ENCODE data around the gene STRBP.

The STRBP gene

DNA sequence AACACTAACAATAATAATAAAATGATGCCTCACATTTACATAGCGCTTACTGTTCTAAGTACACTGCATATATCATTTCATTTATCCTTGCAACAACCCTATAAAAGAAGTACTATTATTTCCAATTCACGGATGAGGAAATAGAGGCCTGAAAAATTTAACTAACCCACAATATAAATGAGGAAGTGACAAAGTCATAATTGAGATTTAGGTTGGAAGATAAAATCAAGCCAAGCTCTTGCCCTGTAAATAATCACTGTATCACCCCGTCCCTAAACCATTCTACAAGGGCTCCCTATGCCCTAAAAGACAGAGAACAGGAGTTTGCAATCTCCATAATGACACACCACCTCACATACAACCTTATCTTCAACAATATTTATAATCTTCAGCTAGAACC, 49.6 kb downstream of the STRBP start:
- TF ChIP-seq CTCF (IDR thresholded peaks at IDR 0.05) = no peak
- intact Hi-C loops (cut with DNase I; ENCODE audit: low total_unique reads) = no loop called here
- Histone ChIP-seq H3K9me3 (no peaks in the 10 kb centered on the region), H3K4me3 (no peak overlapping the region), H3K27me3 (no peaks in the 10 kb centered on the region), H3K4me1 (no peaks in the 10 kb centered on the region), H3K36me3 (no peaks in the 10 kb centered on the region), H3K27ac (no peak overlapping the region)
- DNase-seq = no peak

- H3K36me3 ChIP-seq = no peaks in the 10 kb centered on the region
- no peak overlapping the region for H3K4me3 ChIP-seq
- H3K27me3 ChIP-seq = no peaks in the 10 kb centered on the region
- no peaks in the 10 kb centered on the region for H3K9me3 ChIP-seq
- DNase-seq = no peak
- no peak for TF ChIP-seq CTCF (IDR thresholded peaks at IDR 0.05)
- H3K27ac ChIP-seq = no peak overlapping the region
- intact Hi-C loops (cut with DNase I; ENCODE audit: low total_unique reads) = no loop called here
- H3K4me1 ChIP-seq = no peaks in the 10 kb centered on the region
Measured at GRCh38 chr9:123217128-123217654, 51.2 kb downstream of the STRBP start.

- Histone ChIP-seq H3K9me3 (no peaks in the 10 kb centered on the region), H3K27ac (no peak overlapping the region), H3K36me3 (no peaks in the 10 kb centered on the region), H3K27me3 (no peaks in the 10 kb centered on the region), H3K4me1 (no peaks in the 10 kb centered on the region), H3K4me3 (no peak overlapping the region)
- DNase-seq = no peak
- TF ChIP-seq CTCF (IDR thresholded peaks at IDR 0.05) = no peak
- intact Hi-C loops (cut with DNase I; ENCODE audit: low total_unique reads) = no loop called here
Measured at GRCh38 chr9:123216251-123216797, 52.1 kb downstream of the STRBP start.

- Histone ChIP-seq H3K9me3 (no peaks in the 10 kb centered on the region), H3K4me3 (no peak overlapping the region), H3K27ac (no peak overlapping the region), H3K27me3 (no peaks in the 10 kb centered on the region), H3K4me1 (no peaks in the 10 kb centered on the region), H3K36me3 (no peaks in the 10 kb centered on the region)
- no peak for DNase-seq
- no peak for TF ChIP-seq CTCF (IDR thresholded peaks at IDR 0.05)
- intact Hi-C loops (cut with DNase I; ENCODE audit: low total_unique reads) = no loop called here
Measured at GRCh38 chr9:123211081-123211480, 57.3 kb downstream of the STRBP start.

- H3K4me3 ChIP-seq = no peak overlapping the region
- intact Hi-C loops (cut with DNase I; ENCODE audit: low total_unique reads) = no loop called here
- no peak for DNase-seq
- no peak for TF ChIP-seq CTCF (IDR thresholded peaks at IDR 0.05)
- no peaks in the 10 kb centered on the region for H3K9me3 ChIP-seq
- no peaks in the 10 kb centered on the region for H3K27me3 ChIP-seq
- H3K36me3 ChIP-seq = no peaks in the 10 kb centered on the region
- H3K27ac ChIP-seq = no peak overlapping the region
- H3K4me1 ChIP-seq = no peaks in the 10 kb centered on the region
Measured at GRCh38 chr9:123208626-123209174, 59.7 kb downstream of the STRBP start.

Measured in tibial artery (tissue), 4 donors.